Raji (cell line): Measurements from ENCODE around the gene MAP7D3.

ENCODE experiments used
- POLR2A ChIP-seq: IDR thresholded peaks from 2 replicates; pipeline ENCODE4 v1.6.1; 2011; ENCODE audit warnings: low read depth, low read length, control low read depth; ENCODE audit not compliant: insufficient read depth

Gene MAP7D3

GRCh38 chrX:136198010-136198409, 53.2 kb downstream of the MAP7D3 start:
- no peak for TF ChIP-seq POLR2A

- TF ChIP-seq POLR2A = no peak
Measured at GRCh38 chrX:136196691-136197155, 54.5 kb downstream of the MAP7D3 start.

- no peak for TF ChIP-seq POLR2A
Measured at GRCh38 chrX:136195247-136195646, 56.0 kb downstream of the MAP7D3 start.

- TF ChIP-seq POLR2A = no peak
Measured at GRCh38 chrX:136194536-136194935, 56.7 kb downstream of the MAP7D3 start.

- no peak for TF ChIP-seq POLR2A
Measured at GRCh38 chrX:136193771-136194170, 57.4 kb downstream of the MAP7D3 start.

GRCh38 chrX:136192839-136193414, 58.3 kb downstream of the MAP7D3 start:
- no peak for TF ChIP-seq POLR2A

GRCh38 chrX:136192135-136192534, 59.1 kb downstream of the MAP7D3 start:
- no peak for TF ChIP-seq POLR2A

- TF ChIP-seq POLR2A = no peak
Measured at GRCh38 chrX:136191171-136191570, 60.0 kb downstream of the MAP7D3 start.

- no peak for TF ChIP-seq POLR2A
Measured at GRCh38 chrX:136190038-136190713, 61.0 kb downstream of the MAP7D3 start.

- TF ChIP-seq POLR2A = no peak
Measured at GRCh38 chrX:136189222-136189621, 62.0 kb downstream of the MAP7D3 start.

- TF ChIP-seq POLR2A = no peak
Measured at GRCh38 chrX:136186023-136186413, 65.2 kb downstream of the MAP7D3 start.

- no peak for TF ChIP-seq POLR2A
Measured at GRCh38 chrX:136185401-136186022, 65.7 kb downstream of the MAP7D3 start.

GRCh38 chrX:136183917-136184316, 67.3 kb downstream of the MAP7D3 start:
- TF ChIP-seq POLR2A = no peak

- no peak for TF ChIP-seq POLR2A
Measured at GRCh38 chrX:136183172-136183571, 68.0 kb downstream of the MAP7D3 start.

- TF ChIP-seq POLR2A = no peak
Measured at GRCh38 chrX:136182414-136182813, 68.8 kb downstream of the MAP7D3 start.

GRCh38 chrX:136179133-136179532, 72.1 kb downstream of the MAP7D3 start:
- no peak for TF ChIP-seq POLR2A
